Stimulated activated CD8-positive, alpha-beta memory T cell treated with anti-CD3 and anti-CD28 coated beads, Interleukin-12 subunit alpha, Interleukin-12 subunit beta, amount 100 ng/mL, for 24 hours (primary cell): Measurements from ENCODE around the gene ATP10B.
"Not testable (repeated sequence)": the region's sequence is repeated elsewhere in the genome, so short reads cannot be mapped to it uniquely, and the experiment has no call there.

Experiments used
- DNase-seq: peaks from one replicate; pipeline ENCODE4 v3.0.0-alpha.2; 2020; ENCODE audit errors: extremely low read depth

Gene ATP10B

DNA sequence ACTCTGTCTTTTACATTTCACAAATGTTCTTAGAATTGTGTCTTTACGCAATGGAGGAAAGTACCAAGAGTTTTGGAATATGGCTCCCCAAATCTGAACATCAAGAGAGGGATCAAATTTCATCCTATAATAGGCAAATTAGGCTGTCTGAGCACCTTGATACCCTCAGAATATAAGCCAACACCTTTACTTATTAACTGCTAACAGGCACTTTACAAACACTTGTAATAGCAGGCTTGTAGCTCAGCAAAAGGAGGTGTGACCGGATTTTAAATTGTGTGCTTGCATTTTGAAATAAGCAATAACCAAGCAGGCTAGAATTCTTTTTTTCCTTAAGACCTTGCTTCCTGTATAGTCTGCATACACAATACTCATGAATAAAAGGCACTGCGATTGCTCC is 92.0 kb downstream of the ATP10B start:
- no peak for DNase-seq

DNA sequence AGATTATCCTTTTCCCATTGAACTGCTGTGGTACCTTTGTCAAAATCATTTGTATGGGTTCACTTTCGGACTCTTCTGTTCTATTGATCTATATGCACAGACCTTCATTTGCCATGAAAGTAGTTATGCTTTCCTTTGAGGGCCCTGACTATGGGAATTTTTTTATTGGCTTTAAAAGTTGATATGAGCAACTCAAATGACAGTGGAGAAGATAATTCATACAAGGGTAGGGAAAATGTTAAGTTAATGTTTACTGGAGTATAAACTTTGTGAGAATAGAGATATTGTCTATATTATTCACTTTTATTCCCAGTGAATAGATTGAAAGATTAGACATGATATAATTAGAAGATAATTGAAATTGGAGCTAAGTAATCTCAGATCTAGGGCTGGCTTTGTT is 94.8 kb downstream of the ATP10B start:
- no peak for DNase-seq

DNA sequence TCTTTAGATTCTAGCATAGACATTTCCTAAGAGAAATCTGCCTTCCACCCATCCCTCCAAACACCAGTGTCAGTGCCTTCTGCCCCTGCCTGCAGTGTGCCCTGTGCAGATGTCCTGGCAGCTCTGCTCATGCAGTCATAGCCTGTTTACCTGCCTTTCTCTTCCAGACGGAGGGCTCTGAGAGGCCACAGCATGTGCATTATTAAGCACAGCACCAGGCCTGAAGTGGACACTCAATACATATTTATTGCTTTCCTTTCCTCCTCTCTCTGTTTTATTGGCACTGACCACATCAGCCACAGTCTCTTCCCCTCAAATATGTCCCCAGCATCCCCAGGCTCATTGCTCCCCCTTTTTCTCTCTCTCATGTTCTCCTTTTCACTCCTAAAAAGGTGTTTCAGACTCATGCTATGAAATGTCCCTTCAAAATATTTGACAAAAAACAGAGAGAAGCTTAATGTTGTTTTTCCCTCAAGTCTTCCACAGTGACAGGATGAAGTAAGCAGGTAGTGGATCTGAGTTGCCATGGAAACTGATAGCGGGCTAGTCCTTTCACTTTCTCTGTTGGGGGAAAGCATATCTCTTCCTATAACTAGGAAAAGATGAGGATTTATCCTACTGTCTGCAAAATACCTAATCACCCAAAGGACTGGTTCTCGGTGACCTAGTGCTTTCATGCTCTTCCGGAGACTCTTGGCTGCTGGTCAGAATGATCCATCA is 100.9 kb downstream of the ATP10B start:
- DNase-seq, result no peak

DNA sequence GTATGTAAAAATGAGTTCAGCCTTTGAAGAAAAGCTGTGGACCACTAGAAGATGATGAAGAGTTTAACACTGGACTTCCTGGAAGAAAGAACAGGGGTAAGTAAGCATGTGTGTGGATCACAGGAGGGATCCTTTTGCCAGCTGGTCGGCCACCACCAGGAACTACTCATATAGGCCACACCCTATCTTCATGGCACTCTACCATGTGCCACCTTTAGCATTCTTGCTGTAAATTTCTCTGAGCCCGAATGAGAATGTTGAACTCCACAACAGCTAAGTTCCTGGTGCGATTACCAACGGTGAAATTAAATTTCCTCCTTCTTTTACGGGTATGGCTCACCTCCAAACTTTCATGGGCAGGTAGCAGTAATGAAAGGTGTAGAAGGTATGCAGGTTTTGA is 102.3 kb downstream of the ATP10B start:
- DNase-seq, result no peak

DNA sequence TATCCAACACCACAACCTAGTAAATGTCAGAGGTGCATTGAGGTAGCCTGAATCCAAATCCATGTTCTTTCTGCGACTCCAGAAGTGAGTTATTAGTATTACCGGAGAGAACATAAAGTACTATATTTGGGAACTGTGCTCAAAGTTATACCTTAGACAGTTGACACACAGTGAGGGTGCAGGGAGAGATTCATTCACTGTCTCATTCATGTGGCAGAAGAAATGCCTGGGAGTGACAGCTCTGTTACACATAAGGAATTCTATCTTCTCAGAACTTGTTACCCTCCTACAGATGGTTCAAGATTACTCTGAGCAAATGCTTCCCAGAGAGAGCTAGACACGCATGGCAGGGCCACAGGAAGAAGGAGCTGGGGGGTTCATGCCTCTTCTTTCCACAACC is 103.0 kb downstream of the ATP10B start:
- no peak for DNase-seq

DNA sequence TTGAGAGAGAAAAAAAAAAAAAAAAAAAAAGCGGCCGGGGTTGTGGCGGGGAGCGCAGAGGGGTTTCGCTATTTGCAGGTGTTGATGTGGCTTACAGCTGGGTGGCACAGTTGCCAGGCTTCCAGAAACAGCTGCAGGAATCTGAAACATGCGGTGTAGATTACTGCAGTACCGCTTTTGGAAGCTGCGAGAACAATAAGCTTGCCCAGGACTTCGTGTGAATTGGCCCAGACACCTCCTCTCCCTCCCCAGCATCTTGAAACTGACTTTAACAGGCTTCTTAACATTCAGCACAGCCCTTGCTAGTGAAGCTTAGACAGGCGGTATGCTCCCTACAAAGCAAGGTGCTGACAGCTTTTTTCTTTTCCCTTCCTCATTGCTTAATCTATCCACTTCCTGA is 104.0 kb downstream of the ATP10B start:
- DNase-seq, result no peak

DNA sequence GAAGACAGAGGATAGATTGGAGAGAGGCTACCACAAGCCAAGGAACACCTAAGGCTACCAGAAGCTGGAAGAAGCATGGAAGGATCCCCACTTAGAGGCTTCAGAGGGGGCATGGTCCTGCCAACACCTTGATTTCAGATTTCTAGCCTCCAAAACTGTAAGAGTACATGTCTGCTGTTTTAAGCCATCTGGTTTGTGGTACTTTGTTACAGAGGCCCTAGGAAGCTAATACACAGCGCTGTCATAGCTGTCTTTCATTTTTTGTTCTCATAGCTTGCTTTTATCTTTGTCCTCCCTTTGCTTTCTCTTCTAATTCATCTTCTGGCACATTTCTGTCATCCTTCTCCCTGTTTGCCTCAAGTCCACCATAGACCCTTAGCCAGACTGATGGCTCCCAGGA is 104.5 kb downstream of the ATP10B start:
- DNase-seq, result no peak

DNA sequence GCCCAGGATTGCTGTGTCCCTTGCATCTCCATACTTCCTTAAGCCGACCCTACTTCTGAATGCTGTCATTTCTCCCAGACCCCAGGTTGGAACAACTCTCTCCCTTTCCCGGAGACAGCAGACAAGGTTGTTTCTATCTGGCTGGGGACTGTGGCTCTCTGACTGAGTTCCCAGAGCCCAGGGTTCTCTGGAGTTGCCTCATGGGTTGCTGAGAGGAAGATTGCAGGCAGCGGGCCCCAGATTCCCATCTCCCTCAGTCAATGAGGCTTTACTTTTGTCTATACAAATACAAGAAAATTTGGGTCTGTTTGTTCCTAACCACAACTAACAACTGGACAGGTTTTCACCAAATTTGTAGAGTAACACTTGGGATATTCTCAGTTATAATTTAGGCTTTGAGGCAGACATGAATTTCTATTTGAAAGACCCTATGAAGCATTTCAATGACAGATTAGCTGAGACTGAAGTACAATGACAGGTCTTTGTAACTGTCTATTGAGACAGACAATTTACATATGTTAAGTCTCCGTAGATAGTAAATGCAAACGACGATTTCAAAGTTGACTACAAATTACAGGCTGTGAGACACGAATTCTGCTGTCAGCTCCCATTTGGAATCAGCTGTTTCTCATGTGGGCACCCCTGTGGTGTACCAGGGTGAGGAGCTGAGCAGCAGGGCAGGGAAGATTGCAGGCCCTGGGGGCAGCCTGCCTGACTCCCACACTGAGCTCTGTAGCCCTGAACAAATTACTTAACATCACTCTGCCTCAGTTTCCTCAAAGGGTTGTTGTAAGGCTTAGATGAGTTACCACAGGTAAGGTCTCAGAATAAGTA is 107.5 kb downstream of the ATP10B start:
- DNase-seq, result no peak

DNA sequence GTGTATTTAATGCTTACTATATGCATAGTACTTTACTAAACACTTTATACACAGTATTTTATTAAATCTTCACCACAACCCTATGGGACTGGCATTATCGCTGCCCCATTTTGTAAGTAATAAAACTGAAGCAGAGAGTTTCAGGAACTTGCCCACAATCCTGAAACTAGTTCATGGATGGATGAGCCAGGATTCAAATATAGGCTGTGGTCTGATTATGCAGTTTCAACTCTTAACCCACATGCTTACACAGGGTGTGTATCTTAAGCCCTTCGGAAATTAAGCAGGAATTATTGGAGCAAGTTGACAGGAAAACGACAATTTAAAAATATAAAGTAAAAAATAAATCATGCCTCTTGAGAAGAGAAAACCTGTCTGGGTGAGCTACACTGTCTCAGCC is 109.0 kb downstream of the ATP10B start:
- no peak for DNase-seq

DNA sequence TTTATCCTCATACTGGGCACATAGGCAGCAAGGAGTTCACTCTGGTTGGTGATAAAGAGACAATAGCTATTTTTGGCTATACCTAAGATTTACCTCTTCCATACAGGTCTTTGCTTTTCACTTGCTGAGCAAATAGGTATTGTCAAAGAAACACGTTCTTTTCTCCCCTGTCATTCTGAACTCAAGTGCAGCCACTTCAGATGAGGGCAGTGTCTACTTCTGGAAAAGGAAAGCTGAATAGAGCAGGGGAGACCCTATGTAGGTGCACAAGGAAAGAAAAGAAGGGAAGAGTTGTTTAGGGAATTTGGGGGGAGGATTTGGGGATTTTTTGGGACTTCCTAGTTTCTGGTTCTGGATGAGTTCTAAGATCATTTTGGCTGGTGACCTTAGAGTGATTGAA is 109.6 kb downstream of the ATP10B start:
- no peak for DNase-seq

DNA sequence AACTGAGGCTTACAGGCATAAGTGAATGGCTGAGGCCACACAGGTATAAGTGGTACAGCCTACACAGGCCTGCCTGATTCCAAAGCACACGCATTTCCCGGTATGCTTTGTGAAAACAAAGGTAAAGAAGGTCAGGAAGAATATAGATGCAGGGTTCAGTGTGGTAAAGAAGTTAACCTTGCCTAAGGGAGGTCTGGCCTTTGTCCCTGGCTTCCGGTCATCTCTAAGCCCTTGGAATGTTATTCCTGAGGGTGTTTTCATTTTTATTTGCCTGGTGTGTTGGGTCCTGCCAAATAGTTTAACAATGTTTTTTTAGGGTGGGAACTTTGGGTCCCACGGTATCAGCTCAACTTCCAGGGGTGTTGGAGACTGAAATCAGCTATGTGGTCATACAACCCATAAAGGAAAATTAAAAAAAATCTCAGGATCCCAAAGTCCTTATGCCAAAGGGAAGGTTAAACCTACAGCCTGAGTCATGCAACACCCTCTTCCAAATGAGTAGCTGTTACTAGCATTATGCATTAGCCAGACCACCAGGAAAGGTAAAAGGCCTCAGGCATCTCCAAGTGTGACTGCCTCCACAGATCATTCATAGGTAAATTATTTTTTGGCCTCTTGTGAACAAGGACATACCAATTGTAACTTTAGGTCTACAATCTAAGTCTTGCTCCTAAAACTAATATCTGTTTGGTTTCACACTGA is 124.6 kb downstream of the ATP10B start:
- no peak for DNase-seq

DNA sequence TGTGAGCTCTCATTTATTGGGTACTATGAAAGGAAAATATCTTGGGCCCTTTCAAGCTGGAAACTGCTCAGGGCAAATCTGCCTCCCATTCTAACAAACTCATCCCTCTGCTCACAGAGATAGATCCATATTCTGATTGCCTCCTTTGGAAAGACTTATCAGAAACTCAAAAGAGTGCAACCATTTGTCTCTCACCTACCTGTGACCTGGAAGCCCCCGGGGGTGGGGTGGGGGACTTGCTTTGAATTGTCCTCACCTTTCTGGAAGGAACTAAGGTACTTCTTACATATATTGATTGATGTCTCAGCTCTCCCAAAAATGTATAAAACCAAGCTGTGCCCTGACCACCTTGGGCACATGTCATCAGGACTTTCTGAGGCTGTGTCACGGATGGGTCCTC is 125.3 kb downstream of the ATP10B start:
- no peak for DNase-seq

DNA sequence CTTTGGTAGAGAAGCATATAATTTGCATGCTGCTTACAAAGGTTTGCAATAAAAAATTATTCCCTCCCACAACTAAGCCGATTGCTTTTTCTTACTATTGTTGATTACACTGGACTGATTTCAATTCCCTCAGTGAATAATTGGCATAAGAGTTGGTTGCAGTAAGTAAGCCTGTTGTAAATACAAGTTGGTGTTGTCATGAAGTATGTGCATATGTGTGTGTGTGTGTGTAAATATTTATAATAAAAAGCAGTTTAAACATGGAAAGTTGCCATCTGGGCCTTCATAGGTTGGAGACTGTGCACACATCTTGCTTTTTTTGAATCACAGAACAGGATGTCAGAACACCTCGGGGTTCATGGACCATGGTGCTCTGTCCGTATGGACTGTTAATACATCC is 131.2 kb downstream of the ATP10B start:
- DNase-seq, result no peak

DNA sequence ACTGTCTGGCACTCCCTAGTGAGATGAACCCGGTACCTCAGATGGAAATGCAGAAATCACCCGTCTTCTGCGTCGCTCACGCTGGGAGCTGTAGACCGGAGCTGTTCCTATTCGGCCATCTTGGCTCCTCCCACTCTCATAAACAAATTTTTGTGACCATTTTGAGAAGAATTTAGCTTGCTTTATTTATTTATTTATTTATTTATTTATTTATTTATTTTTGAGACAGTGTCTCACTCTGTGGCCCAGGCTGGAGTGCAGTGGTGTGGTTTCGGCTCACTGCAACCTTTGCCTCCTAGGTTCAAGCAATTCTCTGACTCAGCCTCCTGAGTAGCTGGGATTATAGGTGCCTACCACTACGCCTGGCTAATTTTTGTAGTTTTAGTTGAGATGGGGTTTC is 136.5 kb downstream of the ATP10B start:
- not testable (repeated sequence) for DNase-seq

DNA sequence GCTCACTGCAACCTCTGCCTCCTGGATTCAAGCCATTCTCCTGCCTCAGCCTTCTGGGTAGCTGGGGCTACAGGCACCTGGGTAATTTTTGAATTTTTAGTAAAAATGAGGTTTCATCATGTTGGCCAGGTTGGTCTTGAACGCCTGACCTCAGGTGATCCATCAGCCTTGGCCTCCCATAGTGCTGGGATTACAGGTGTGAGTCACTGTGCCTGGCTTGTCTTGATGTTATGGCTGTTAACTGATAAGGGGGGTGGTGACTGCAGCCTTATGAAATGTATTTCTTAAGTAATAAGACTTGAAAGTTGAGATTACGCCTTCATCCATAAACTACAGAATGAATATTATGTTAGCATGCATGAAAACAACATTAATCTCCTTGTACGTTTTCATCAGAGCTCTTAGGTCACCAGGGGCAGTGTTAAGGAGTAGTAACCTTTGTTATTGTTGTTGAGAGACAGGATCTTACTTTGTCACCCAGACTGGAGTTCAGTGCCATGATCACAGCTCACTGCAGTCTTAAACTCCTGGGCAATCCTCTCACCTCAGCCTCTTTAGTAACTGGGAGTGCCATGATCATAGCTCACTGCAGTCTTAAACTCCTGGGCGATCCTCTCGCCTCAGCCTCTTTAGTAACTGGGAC is 148.3 kb downstream of the ATP10B start:
- DNase-seq, result no peak

DNA sequence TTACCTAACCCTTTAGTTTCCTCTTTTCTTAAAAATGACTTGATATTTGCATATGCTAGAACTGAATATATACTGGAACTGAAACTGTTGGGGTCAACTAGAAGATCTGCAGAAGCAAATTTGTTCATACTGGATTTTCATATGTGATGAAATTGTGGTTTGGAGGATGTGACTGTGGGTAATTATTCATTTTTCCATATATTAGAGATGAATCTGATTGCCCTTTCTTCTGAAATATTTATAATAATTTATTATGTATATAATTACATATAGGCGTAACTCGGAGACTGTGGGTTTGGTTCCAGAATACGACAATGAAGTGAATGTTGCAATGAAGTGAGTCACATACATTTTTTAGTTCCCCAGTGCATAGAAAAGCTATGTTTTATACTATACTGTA is 149.1 kb downstream of the ATP10B start:
- DNase-seq, result no peak

DNA sequence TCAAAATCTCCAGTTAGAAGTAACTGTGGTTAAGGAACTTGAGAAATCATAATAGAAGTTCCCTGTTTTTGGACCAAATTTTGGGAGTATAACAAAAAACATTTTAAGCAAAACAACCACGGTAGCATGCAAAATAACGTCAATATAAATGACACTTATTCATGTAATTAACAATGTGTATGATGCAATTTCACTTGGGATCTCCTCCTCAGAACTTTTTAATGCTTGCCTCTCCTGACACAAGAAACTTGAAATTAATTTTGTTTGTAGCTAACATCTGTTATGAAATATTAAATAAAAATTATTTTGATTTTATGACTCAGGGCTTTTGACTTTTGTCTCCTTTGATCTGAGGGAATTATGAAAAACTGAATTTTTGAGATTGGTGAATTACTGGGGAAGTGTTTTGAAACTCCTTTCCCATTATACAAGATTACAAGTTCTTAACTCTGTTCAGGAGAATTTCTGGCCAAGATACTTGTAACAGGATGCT is 149.7 kb downstream of the ATP10B start:
- DNase-seq, result no peak

DNA sequence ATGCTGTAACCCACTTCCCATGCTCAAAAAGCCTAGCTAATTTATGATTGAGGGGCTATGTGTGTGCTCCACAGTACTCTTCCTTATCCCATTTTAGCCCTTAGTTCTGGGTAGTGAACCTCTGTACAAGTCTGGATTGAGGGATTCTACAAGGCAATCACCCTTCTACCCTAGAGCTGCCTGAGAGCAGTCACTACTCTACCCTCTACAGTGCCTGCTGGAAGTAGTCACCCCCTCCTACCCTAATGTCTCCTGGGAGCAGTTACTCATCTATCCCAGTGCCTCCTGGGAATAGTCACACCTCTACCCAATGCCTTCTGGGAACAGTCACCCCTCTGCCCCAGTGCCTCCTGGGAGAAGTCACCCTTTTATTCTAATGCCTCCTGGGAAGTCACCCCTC is 150.6 kb downstream of the ATP10B start:
- DNase-seq, result no peak

DNA sequence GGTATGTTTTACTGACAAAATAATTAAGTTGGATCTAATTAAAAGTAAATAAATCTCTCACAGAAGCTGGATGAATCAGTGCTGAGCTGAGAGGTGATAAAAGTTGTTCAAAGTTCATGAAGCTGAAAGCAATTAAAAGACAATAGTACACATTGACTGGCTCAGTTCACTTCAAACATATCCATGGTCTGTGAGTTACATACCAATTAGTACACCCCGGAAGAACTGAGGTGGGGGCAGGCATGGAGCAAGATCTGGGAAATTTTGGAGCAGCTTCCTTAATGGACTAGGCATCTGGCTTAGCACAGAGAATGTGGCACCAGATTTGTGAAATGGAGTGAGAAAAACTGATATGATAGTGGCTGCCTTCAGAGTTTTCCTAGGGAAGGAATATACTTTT is 152.7 kb downstream of the ATP10B start:
- no peak for DNase-seq

DNA sequence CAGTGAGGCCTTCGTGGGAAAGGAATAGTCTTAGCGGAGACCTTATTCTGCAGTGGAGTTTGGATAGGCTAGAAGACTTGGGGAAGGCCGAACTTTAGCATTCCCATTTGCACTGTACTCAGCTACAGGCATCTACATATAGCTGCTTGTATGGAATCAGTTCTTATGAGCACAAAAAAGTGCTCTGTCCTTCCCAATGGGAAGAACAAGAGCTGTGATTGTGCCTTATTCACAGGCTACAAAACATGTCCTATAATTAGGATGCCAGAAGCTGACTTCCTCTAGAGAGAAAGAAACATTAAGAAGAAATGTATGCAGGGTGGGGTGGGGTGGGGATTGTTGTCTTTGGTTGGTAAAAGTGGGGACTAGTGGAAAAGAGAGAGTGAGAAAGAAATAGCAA is 154.7 kb downstream of the ATP10B start:
- no peak for DNase-seq

DNA sequence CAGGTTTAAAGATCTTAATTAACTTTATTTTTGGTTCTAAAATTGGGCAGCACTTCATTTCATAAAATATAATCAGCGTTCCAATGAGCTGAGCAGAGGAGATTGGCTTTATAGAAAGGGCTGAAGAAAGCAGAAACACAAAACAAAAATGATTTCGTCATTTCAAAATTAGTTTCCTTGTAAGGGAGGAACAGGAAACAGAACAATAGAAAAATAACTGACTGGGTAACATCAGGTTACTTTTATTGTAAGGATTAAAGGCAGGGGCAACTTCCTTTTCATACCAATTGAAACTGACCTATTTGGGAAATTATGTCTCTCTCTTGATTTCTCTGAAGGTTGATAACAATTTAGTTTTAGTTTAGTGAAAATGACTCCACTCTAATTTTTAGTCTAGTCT is 157.1 kb downstream of the ATP10B start:
- no peak for DNase-seq

DNA sequence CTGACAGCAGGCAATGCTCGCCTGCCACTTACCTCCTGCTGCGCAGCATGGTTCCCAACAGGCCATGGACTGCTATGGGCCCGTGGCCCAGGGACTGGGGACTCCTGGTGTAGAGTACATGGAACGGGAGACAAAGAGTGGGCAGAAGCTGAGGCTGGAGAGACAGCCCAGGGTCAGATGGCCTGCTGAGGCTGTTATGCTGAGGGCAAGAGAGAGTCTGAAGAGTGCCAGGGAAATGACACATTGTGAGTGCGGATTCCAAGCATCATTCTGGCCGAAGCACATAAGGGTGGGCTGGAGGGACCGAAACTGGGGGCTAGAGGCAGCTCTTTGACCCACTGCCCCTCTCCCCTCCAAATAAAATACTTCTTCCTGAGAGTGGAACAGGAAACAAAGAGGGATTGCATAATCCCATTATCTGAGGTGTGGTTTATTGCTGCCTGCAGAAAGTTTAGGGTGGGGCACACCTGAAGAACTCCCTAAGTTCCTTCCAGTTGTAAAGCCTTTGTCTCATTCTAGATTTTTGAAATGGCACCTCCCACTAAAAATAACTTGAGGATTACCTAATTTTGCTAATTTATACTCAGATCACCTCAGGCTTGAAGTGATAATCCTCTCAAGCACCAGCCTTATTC is 158.1 kb downstream of the ATP10B start:
- DNase-seq, result no peak
